ENCODE data around the gene ARHGAP33. TPM values are rescaled to one million over a fixed set of nuclear protein-coding genes. Genes with fewer than 3 reads are reported as not detected.

Gene ARHGAP33, protein sequence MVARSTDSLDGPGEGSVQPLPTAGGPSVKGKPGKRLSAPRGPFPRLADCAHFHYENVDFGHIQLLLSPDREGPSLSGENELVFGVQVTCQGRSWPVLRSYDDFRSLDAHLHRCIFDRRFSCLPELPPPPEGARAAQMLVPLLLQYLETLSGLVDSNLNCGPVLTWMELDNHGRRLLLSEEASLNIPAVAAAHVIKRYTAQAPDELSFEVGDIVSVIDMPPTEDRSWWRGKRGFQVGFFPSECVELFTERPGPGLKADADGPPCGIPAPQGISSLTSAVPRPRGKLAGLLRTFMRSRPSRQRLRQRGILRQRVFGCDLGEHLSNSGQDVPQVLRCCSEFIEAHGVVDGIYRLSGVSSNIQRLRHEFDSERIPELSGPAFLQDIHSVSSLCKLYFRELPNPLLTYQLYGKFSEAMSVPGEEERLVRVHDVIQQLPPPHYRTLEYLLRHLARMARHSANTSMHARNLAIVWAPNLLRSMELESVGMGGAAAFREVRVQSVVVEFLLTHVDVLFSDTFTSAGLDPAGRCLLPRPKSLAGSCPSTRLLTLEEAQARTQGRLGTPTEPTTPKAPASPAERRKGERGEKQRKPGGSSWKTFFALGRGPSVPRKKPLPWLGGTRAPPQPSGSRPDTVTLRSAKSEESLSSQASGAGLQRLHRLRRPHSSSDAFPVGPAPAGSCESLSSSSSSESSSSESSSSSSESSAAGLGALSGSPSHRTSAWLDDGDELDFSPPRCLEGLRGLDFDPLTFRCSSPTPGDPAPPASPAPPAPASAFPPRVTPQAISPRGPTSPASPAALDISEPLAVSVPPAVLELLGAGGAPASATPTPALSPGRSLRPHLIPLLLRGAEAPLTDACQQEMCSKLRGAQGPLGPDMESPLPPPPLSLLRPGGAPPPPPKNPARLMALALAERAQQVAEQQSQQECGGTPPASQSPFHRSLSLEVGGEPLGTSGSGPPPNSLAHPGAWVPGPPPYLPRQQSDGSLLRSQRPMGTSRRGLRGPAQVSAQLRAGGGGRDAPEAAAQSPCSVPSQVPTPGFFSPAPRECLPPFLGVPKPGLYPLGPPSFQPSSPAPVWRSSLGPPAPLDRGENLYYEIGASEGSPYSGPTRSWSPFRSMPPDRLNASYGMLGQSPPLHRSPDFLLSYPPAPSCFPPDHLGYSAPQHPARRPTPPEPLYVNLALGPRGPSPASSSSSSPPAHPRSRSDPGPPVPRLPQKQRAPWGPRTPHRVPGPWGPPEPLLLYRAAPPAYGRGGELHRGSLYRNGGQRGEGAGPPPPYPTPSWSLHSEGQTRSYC
- total RNA-seq, result 0.44 and 1.2 TPM in 2 replicates

DNA sequence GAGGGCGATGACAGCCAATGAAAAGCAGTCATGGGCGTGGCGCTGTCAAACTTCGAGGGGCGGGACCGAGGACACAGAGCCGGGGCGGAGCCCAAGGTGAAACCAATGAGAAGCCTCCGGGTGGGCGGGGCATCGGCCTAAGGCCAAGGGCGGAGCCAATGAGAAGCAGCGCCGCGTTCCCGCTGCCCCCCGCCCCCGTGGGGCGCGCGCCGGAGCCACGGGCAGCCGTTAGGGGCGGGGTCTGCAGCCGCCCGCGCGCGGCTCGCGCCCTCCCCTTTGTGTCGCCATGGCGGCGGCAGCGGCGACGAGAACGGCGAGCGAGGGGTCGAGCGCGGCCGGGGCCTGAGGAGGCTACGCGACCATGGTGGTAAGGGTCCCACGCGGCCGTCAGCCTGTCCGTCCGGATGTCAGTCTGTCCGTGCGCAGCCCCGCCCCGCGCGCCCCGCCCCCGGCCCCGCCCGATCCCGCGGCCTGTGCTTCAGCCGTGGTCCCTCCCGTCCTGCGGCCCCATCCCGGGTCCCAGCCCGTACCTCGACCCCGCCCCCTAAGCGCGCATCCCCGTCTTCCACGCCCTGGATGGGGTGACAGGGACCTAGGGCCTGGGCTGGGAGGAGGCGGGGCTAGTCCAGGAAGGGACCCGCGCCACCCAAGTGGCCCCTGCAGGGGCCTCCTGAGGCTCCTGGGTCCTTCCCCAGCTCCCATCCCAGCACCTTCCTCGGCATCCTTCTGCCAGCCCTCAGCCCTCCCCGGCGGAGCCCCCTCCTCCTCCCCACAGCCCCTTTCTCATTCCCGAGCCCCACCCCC is at the start of gene ARHGAP33:
Gene ARHGAP33 (plus strand): TSS at position 267 of the 804 bp plus-strand sequence. CDS start 95 bp downstream, at position 362.
- DNase-seq (ENCODE audit: low read depth in 2 of 2), result peak; percentile 94 to 97

DNA sequence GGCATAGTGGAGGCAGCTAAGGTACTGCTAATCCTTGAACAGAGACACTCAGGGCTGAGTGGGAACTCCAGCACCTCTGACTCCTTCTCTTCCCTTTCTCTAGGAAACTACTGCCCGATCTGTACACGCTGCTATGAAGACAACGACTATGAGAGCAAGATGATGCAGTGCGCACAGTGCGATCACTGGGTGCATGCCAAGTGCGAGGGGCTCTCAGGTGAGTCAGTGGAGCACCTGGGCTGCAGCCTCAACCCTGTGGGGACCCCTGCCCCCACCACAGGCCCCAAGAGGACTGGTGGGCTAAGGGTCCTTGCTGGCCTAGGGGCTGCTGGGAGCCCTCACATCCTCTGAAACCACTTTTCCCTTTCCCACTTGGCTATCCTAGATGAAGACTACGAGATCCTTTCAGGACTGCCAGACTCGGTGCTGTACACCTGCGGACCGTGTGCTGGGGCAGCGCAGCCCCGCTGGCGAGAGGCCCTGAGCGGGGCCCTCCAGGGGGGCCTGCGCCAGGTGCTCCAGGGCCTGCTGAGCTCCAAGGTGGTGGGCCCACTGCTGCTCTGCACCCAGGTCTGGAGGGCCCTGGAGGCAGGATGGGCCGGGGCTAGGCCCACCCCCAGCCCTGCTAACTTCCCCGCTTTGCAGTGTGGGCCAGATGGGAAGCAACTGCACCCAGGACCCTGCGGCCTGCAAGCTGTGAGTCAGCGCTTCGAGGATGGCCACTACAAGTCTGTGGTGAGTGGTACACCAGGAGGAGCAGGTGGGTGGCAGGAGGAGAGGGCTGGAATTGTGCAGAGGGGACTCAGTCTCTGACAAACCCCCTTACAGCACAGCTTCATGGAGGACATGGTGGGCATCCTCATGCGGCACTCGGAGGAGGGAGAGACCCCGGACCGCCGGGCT is 48.1 kb upstream of the ARHGAP33 start:
- DNase-seq (ENCODE audit: low read depth in 2 of 2), result no peak

DNA sequence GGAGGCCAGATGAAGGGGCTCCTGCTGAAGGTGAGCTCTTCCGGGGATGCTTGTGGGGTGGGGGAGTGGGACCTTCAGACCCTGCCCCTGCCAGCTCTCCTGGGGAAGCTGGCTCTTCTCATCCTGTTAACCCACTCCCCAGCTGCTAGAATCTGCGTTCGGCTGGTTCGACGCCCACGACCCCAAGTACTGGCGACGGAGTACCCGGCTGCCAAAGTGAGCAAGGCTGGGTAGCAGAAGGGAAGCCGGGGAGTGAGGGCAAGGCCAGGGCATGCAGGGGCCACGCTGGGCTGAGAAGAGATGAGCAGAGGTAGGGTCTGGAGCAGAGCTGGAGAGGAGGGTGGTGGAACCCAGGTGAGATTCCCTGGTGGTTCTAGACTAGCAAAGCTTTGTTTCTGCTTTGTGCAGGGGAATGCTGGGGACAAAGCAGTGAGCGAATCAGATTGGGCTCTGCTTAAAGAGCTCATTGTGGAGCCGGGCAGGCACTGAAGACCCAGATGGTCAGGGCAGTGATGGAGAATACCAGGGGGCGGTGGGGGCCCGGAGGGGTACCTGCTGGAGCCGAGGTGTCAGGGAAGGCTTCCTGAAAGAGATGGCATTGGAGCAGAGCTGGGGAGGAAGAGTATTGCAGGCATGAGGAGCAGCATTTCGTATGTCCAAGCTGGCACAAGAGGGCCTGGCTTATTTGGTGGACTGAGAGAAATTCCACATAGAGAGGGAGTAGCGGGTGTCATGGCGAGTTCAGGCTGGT is 47.2 kb upstream of the ARHGAP33 start:
- DNase-seq (ENCODE audit: low read depth in 2 of 2), result no peak

DNA sequence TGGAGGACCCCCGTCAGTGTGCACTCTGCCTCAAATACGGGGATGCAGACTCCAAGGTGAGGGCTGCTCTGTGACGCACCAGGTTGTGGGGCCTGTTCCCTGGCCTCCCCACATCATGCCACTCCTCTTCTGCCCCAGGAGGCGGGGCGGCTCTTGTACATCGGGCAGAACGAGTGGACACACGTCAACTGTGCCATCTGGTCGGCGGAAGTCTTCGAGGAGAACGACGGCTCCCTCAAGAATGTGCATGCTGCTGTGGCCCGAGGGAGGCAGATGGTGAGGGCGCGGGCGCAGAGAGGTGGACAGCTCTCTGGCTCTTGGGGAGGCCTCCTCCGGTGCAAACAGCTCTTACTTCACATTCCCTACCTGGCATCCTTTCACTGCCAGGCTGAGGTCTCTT is 46.3 kb upstream of the ARHGAP33 start:
- no peak for DNase-seq (ENCODE audit: low read depth in 2 of 2)

DNA sequence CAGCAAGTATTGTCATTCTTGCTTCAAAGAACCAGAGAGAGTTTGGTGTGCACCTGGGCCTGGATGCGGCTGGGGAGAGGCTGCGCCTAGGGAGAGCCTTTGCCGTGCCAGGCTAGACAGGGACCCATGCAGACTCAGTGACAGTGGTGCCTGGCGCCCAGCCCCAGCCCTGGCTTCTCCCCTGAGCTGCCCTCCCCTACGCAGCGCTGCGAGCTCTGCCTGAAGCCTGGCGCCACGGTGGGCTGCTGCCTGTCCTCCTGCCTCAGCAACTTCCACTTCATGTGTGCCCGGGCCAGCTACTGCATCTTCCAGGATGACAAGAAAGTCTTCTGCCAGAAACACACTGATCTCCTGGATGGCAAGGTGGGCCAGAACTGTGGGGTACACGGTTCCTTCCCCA is 45.6 kb upstream of the ARHGAP33 start:
- no peak for DNase-seq (ENCODE audit: low read depth in 2 of 2)

DNA sequence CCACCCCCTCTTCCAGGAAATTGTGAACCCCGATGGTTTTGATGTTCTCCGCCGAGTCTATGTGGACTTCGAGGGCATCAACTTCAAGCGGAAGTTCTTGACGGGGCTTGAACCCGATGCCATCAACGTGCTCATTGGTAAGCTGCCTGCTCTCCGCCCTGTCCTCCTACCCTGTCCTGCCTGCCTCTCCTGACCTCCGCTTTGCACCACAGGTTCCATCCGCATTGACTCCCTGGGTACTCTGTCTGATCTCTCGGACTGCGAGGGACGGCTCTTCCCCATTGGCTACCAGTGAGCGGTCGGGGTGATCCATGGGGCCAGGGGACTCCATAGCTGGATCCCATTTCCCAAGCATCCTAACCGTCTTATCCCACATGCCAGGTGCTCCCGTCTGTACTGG is 45.0 kb upstream of the ARHGAP33 start:
- DNase-seq (ENCODE audit: low read depth in 2 of 2), result no peak

DNA sequence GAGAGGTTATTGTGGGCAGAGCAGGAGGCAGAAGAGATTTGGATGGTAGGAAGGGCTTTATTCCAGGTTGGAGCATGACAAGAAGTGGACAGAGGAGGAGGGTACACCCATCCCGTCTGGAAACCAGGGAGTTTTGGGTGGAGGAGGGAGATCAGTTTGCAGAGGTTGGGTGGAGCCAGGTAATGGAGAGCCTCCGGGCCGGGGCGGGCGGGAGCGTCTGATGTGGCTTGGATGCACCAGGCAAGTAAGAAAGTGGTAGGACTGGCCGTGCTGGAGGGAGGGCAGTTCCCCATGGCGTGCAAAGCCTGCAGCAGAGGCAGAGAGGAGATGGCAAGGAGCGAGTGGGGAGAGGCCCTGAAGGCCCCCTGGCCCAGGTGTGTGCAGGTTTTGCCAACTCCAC is 44.0 kb upstream of the ARHGAP33 start:
- no peak for DNase-seq (ENCODE audit: low read depth in 2 of 2)

DNA sequence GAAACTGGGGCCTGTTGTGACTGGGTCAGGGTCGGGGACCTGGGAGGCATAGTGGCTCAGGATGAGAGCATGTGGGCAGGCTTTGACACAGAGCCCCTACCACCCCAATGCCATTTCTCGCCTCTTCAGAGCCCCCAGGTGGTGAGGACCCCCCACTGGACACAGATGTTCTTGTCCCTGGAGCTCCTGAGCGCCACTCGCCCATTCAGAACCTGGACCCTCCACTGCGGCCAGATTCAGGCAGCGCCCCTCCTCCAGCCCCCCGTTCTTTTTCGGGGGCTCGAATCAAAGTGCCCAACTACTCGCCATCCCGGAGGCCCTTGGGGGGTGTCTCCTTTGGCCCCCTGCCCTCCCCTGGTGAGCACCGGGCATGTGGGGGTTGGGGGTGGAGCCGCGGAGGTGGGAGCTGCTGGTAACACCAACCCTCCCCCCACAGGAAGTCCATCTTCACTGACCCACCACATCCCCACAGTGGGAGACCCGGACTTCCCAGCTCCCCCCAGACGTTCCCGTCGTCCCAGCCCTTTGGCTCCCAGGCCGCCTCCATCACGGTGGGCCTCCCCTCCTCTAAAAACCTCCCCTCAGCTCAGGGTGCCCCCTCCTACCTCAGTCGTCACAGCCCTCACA is 43.5 kb upstream of the ARHGAP33 start:
- DNase-seq (ENCODE audit: low read depth in 2 of 2), result no peak

DNA sequence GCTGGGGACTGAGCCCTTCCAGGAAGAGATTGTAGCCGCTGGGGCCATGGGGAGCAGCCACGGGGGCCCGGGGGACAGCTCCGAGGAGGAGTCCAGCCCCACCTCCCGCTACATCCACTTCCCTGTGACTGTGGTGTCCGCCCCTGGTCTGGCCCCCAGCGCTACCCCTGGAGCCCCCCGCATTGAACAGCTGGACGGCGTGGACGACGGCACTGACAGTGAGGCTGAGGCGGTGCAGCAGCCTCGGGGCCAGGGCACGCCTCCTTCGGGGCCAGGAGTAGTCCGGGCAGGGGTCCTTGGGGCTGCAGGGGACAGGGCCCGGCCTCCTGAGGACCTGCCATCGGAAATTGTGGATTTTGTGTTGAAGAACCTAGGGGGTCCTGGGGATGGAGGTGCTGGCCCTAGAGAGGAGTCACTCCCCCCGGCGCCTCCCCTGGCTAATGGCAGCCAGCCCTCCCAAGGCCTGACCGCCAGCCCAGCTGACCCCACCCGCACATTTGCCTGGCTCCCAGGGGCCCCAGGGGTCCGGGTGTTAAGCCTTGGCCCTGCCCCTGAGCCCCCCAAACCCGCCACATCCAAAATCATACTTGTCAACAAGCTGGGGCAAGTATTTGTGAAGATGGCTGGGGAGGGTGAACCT is 42.7 kb upstream of the ARHGAP33 start:
- DNase-seq (ENCODE audit: low read depth in 2 of 2), result no peak

DNA sequence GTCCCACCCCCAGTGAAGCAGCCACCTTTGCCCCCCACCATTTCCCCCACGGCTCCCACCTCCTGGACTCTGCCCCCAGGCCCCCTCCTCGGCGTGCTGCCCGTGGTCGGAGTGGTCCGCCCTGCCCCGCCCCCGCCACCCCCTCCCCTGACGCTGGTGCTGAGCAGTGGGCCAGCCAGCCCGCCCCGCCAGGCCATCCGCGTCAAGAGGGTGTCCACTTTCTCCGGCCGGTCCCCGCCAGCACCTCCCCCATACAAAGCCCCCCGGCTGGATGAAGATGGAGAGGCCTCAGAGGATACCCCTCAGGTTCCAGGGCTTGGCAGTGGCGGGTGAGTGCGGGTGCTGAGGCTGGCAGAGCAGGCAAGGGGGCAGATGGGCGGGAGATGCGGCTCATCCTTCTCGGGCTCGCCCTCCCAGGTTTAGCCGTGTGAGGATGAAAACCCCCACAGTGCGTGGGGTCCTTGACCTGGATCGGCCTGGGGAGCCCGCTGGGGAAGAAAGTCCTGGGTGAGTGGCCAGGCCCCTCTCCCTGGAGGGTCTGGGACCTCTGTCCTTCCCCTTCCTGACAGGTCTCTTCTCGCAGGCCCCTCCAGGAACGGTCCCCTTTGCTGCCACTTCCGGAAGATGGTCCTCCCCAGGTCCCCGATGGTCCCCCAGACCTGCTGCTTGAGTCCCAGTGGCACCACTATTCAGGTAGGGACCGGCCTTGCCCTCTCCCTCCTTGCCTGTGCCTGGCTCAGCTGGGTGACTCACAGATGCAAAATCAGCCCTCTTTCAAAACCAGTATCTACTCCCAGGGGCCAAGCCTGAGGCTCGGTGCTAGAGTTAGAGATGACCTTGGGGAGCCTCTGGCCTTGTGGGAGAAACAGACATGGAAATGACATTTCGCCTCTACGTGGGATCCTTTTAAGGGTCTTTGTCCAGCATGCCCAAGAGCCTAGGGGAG is 41.9 kb upstream of the ARHGAP33 start:
- no peak for DNase-seq (ENCODE audit: low read depth in 2 of 2)

DNA sequence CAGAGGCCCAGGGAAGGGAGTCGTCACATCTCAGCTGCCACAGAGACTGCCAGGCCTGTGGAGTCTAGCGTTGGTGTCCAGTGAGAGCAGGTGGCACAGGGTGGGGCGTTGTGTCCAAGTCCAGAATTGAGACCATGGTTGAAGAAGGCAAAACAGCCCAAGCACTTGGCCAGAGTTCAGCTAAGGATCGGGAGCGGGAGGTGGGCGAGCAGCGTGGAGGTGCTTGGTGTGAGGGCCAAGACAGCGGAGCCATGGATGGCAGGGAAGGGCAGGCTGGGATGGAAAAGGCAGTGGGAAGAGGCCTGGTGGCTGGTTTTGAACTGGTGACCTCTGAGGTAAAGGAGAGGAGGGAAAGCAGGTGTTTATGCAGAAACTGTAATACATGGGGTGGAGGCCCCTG is 41.1 kb upstream of the ARHGAP33 start:
- DNase-seq (ENCODE audit: low read depth in 2 of 2), result no peak

DNA sequence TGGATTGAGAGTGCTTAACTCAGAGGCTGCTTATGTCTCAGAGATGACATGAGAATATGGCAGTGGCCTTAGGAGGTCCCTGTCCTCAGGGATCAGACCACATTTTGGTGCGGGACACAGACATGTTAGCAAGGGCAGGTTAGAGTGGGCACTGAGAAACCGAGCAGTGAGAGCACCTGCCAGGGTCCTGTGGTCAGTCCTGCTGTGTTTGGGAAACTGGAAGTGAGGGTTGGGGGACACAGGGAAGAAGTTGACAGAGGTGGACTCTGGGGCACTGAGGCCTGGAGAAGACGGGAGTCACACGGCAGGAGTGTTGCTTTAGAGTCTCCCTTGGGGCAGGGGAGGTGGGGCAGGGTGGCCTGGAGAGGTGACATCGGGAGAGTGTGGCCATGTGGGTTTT is 40.5 kb upstream of the ARHGAP33 start:
- DNase-seq (ENCODE audit: low read depth in 2 of 2), result no peak

DNA sequence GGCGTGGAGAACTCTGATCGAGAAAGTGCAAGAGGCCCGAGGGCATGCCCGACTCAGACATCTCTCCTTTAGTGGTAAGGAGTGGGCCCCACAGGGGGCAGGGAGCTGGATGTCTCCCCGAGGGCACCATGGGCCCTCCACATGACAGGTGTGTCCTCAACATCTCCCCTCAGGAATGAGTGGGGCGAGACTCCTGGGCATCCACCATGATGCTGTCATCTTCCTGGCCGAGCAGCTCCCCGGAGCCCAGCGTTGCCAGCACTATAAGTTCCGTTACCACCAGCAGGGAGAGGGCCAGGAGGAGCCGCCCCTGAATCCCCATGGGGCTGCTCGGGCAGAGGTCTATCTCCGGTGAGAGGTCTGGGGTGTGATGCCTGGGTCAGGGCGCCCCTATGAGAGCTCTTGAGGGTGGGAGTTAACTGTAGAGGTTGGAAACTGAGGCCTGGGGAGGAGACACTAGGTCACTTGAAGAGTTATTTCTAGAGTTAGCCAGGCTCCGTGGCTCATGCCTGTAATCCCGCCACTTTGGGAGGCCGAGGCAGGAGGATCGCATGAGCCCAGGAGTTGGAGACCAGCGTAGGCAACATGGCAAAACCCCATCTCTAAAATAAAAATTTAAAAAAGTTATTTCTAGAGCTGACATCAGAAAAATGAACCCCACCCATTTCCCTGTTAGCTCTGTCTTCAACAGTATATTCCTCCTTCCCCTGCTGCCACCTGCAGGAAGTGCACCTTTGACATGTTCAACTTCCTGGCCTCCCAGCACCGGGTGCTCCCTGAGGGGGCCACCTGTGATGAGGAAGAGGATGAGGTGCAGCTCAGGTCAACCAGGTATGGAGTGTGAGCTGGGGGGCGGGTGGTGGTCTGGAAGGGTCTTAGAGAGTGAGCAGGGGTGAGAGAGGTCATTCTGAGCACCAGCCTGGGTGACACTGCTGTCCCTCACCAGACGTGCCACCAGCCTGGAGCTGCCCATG is 38.2 kb upstream of the ARHGAP33 start:
- no peak for DNase-seq (ENCODE audit: low read depth in 2 of 2)

DNA sequence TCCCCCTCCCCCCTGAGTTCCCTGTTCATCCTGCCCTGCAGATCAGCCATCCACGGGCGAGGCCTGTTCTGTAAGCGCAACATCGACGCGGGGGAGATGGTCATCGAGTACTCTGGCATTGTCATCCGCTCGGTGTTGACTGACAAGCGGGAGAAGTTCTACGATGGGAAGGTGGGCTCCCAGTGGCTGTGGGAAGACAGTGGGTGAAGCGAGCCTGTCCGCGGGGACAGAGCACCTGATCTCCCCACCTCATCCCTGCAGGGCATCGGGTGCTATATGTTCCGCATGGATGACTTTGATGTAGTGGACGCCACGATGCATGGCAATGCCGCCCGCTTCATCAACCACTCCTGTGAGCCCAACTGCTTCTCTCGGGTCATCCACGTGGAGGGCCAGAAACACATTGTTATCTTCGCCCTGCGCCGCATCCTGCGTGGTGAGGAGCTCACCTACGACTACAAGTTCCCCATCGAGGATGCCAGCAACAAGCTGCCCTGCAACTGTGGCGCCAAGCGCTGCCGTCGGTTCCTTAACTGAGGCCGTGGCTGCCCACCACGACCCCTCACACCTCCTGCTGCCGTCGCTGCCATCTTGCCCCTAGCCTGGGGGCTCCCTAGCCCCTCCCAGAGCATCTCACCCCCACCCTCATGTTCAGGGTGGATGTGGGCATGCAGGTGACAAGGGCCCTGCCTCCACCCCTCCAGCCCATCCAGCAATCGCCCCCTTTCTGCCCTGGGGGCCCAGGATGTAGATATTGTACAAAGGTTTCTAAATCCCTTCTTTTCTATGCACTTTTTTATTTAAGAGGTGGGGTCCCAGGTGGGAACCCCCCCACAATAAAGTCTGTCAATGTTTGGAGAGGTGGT is 37.1 kb upstream of the ARHGAP33 start:
- DNase-seq (ENCODE audit: low read depth in 2 of 2), result no peak

DNA sequence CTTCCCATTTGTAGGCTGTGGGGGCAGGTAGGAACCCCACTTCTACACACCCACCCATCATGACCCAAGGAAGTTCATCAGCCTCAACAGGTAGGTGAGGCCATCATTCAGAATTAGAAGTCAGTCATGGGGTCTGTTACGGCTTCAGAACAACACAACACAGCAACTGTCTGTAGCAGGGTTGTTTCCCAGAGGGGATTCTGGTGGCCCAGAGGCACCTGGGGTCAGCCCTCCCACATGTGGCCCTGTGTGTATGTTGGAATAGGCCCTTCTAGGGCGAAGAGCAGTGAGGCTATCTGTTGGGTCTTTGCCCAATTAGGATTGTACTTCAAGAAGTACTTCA is 36.5 kb upstream of the ARHGAP33 start:
- no peak for DNase-seq (ENCODE audit: low read depth in 2 of 2)
